Measurements from ENCODE around the gene FAM83F. TPM values are rescaled to one million over a fixed set of nuclear protein-coding genes. Genes with fewer than 3 reads are reported as not detected.
A peak's percentile ranks its signal among the peaks of the same experiment; 100 is the strongest.

Gene FAM83F
- total and polyA plus RNA-seq, 10 of the 15 experiments (the other 5 are each of a cell fraction or from before 2014, with no cell fraction given): 0.01 to 0.05 (median 0.01) TPM; not detected in 7

DNA sequence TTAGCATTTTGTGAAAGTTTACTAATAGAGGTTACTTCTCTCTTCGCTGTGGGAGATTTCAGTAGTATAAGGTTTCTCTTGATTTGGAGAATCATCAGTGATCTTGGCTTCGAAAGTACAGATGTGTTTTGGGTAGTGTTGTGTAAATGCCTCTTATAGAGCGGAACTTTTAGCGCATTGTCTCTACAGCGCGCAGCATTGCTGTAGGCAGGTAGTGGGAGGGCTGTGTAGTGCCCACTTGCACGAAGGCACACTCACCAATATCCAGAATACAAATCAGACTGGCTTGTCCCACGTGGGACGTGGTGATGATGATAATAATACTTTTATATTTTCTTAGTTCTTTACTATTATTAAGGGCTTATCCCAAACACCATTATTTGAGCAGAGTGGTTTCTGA, 51.4 kb downstream of the FAM83F start (continued):
- TF ChIP-seq RELB (IDR thresholded peaks at IDR 0.05; ENCODE audit: low read depth) (no peak), TAF1 (IDR thresholded peaks at IDR 0.05; ENCODE audit: borderline replicate concordance, low read depth, low read length) (no peak), RB1 (IDR thresholded peaks at IDR 0.05; ENCODE audit: borderline replicate concordance) (no peak), SMARCA5 (IDR thresholded peaks at IDR 0.05) (no peak), ATF7 (IDR thresholded peaks at IDR 0.05; ENCODE audit: low read depth) (no peak), STAT1 (conservative IDR thresholded peaks at IDR 0.05) (no peak), ELK1 (IDR thresholded peaks at IDR 0.05; ENCODE audit: low read depth, low read length) (no peak)
- TF ChIP-seq, protein P1, sequence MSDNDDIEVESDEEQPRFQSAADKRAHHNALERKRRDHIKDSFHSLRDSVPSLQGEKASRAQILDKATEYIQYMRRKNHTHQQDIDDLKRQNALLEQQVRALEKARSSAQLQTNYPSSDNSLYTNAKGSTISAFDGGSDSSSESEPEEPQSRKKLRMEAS (IDR thresholded peaks at IDR 0.05; ENCODE audit: low read depth, low read length): no peak

- ChIA-PET RAD21 (ENCODE audit: unreplicated experiment) (interaction anchor here (1.1 to 1.2 kb wide), 2 partner anchors 127 to 297 kb away, joined by 3 read pairs; partner anchors contain the start of gene TNRC6B), POLR2A (no interaction called here), CTCF (interaction anchor here (0.6 to 1.4 kb wide), 3 partner anchors 16 to 300 kb away, joined by 3 to 4 read pairs (median 3); no protein-coding TSS in a partner anchor), SMC1A (ENCODE audit: uncharacterized antibody, unreplicated experiment) (interaction anchor here (1.0 to 1.7 kb wide), 5 partner anchors 21 to 165 kb away, joined by 3 to 4 read pairs (median 3); no protein-coding TSS in a partner anchor)
- BruUV-seq (replicated peaks): no TSS peak
- H3K4me2 ChIP-seq (ENCODE audit: control insufficient read depth, insufficient read depth): peak overlapping the region; percentile 48
- no peaks in the 10 kb centered on the region for H3K27me3 ChIP-seq (replicated peaks in 1 of 2; ENCODE audit: control insufficient read depth in 2 of 2, insufficient read depth in 2 of 2, low read length in 1 of 2)
- FAIRE-seq (peak; percentile 94), DNase-seq (ENCODE audit: low read depth, low spot score) (peak; percentile 70), ATAC-seq (peak; percentile 98)
- H3K4me3 ChIP-seq: no peak overlapping the region; the same call in 1 of the 2 replicates
- peak overlapping the region; percentile 55 for H3K27ac ChIP-seq (ENCODE audit: control insufficient read depth, insufficient read depth)
- no peaks in the 10 kb centered on the region; the same call in none of the 2 replicates for H4K20me1 ChIP-seq (ENCODE audit: control insufficient read depth, insufficient read depth)
- no peaks in the 10 kb centered on the region for H3K36me3 ChIP-seq (ENCODE audit: control insufficient read depth in 2 of 2, insufficient read depth in 2 of 2, low read length in 1 of 2)
- peaks cover 9% of the 10 kb centered on the region for H3K79me2 ChIP-seq (ENCODE audit: control insufficient read depth, insufficient read depth, low read length)
- WGBS (ENCODE audit: insufficient coverage, insufficient replicate concordance, low lambda C conversion rate, missing lambda C conversion rate): 0% methylated on average over 3 of the region's 3 CpGs
- no peak overlapping the region for H3K9ac ChIP-seq (ENCODE audit: control insufficient read depth, insufficient read depth, low read length)
- H3K4me1 ChIP-seq (ENCODE audit: control insufficient read depth, insufficient read depth, low read length): peaks cover 32% of the 10 kb centered on the region
- no peaks in the 10 kb centered on the region for H3K9me3 ChIP-seq (replicated peaks; ENCODE audit: control insufficient read depth, insufficient read depth, low read length)
- no peak overlapping the region; the same call in 1 of the 2 replicates for H2AFZ ChIP-seq (ENCODE audit: control insufficient read depth, low read depth, low read length)
- intact Hi-C loops (cut with micrococcal nuclease; ENCODE audit: unreplicated experiment) (loop anchor here (2.0 kb wide), 1 partner anchor 51 kb away; no protein-coding TSS in a partner anchor), in situ Hi-C loops (cut with MboI) (no loop called here)
- no peak for TF ChIP-seq YBX1 (IDR thresholded peaks at IDR 0.05)
- no peak for TF ChIP-seq RELA (IDR thresholded peaks at IDR 0.05; ENCODE audit: borderline replicate concordance, partially characterized antibody)
- no peak for TF ChIP-seq JUNB (IDR thresholded peaks at IDR 0.05)
- TF ChIP-seq NFXL1 (IDR thresholded peaks at IDR 0.05; ENCODE audit: borderline replicate concordance): no peak
- no peak for TF ChIP-seq ZNF592 (IDR thresholded peaks at IDR 0.05)
- no peak for TF ChIP-seq RB1 (IDR thresholded peaks at IDR 0.05; ENCODE audit: borderline replicate concordance)
- TF ChIP-seq ESRRA (IDR thresholded peaks at IDR 0.05; ENCODE audit: low read length): no peak
- peak; percentile 62; the same call in 1 of the 2 replicates for TF ChIP-seq MXI1 (IDR thresholded peaks at IDR 0.05; ENCODE audit: low read depth, low read length)
- no peak for TF ChIP-seq CREB1 (IDR thresholded peaks at IDR 0.05; ENCODE audit: low read depth)
Measured at GRCh38 chr22:40050258-40050657, 55.5 kb downstream of the FAM83F start.

Measured in GM12878 (cell line).